H1 (cell line): ENCODE results near the gene LTO1. TPM values are rescaled to one million over a fixed set of nuclear protein-coding genes. Genes with fewer than 3 reads are reported as not detected.

ENCODE experiments used
- BCL11A ChIP-seq, 2 experiments: IDR thresholded peaks; one replicate each; pipeline ENCODE4 v1.6.1; 2011; ENCODE audit warnings: low read depth in 2 of 2, low read length in 2 of 2, mild to moderate bottlenecking in 2 of 2
- BRCA1 ChIP-seq: IDR thresholded peaks from 2 replicates; pipeline ENCODE4 v1.6.1; 2012; ENCODE audit warnings: low read depth, low read length, improper control_type of control experiment
- CBX8 ChIP-seq: fragments of 300-800, 300-1000 bp; sonication (generic); IDR thresholded peaks from 2 replicates; pipeline ENCODE4 v1.7.1; 2016; ENCODE audit warnings: low read depth, low read length, borderline replicate concordance
- CHD2 ChIP-seq: IDR thresholded peaks from 2 replicates; pipeline ENCODE4 v1.6.1; 2012; ENCODE audit warnings: low read length, improper control_type of control experiment
- CTBP2 ChIP-seq: IDR thresholded peaks from 2 replicates; pipeline ENCODE4 v1.7.0; 2011; ENCODE audit warnings: borderline replicate concordance, mild to moderate bottlenecking, moderate library complexity, mixed read lengths, low read length; ENCODE audit not compliant: insufficient read depth, insufficient read length
- CTCF ChIP-seq, 3 experiments: IDR thresholded peaks; 1 replicate in 2 of 3; 2 replicates in 1 of 3; pipeline versions ENCODE4 v1.5.1 to v1.6.1; 2011; ENCODE audit warnings: low read length in 3 of 3, mild to moderate bottlenecking in 3 of 3, inconsistent platforms in 2 of 3, low read depth in 1 of 3, moderate library complexity in 1 of 3; ENCODE audit not compliant: insufficient read depth in 1 of 3; ENCODE audit errors: control extremely low read depth in 1 of 3
- MAFK ChIP-seq: IDR thresholded peaks from 2 replicates; pipeline ENCODE4 v1.6.1; 2012; ENCODE audit warnings: low read depth, mild to moderate bottlenecking, improper control_type of control experiment, low read length
- NANOG ChIP-seq: IDR thresholded peaks from 2 replicates; pipeline ENCODE4 v1.6.1; 2011; ENCODE audit warnings: low read length, low read depth, mild to moderate bottlenecking, inconsistent platforms; ENCODE audit not compliant: insufficient read depth, poor library complexity, severe bottlenecking
- RFX5 ChIP-seq: IDR thresholded peaks from 2 replicates; pipeline ENCODE4 v1.6.1; 2011; ENCODE audit warnings: low read depth, low read length, improper control_type of control experiment, borderline replicate concordance
- SIN3A ChIP-seq, 2 experiments: IDR thresholded peaks in 1 of 2; conservative IDR thresholded peaks in 1 of 2; 2 replicates each; pipeline ENCODE4 v1.6.1; 2011 to 2012; ENCODE audit warnings: low read length in 2 of 2, improper control_type of control experiment in 1 of 2, low read depth in 1 of 2, mild to moderate bottlenecking in 1 of 2
- TCF12 ChIP-seq: IDR thresholded peaks from 2 replicates; pipeline ENCODE4 v1.6.1; 2011; ENCODE audit warnings: low read depth, mild to moderate bottlenecking, low read length
- polyA plus RNA-seq, 7 experiments: library from polyadenylated mRNA; depleted of rRNA in 3 of 7; stranded (reverse) in 5 of 7; unstranded in 2 of 7; fragments of >200 nt in 5 of 7; fragments of 200-250 nt in 2 of 7; gene quantifications; 1 replicate in 5 of 7; 2 replicates in 1 of 7; 4 replicates in 1 of 7; pipeline versions ENCODE4 v1.2.1 to v1.2.3, GENCODE V29; 2011 to 2013; ENCODE audit warnings: missing spikeins in 2 of 7, mixed read lengths in 2 of 7
- total RNA-seq: library from RNA; stranded (reverse); fragmentation: NEBNext Ultra II Directional; extraction: Animal tissue kit (Norgen Biotek cat#: 25700); gene quantifications from 2 replicates; pipeline ENCODE4 v1.2.1, GENCODE V29; 2021

The LTO1 gene
- total and polyA plus RNA-seq, 2 of the 8 experiments (the other 6 are each of a cell fraction or from before 2014, with no cell fraction given), result 15.4 to 21.3 TPM

GRCh38 chr11:69670158-69670845 is 4.9 kb downstream of the LTO1 start (continued):
- TF ChIP-seq SIN3A (conservative IDR thresholded peaks at IDR 0.05 in 1 of 2, IDR thresholded peaks at IDR 0.05 in 1 of 2; ENCODE audit: low read depth in 1 of 2, low read length in 2 of 2) (0 out of 4 replicates have a peak, but pooled peaks of 1 of the 2 experiments have one; percentile 25), NANOG (no peak), CTBP2 (no peak), MAFK (no peak), BRCA1 (no peak), CTCF (IDR thresholded peaks at IDR 0.05; ENCODE audit: control extremely low read depth in 1 of 3, insufficient read depth in 1 of 3, low read depth in 1 of 3, low read length in 3 of 3) (peak; percentile 87 to 99 (median 98)), BCL11A (IDR thresholded peaks at IDR 0.05; ENCODE audit: low read depth in 2 of 2, low read length in 2 of 2) (no peak), TCF12 (no peak), CHD2 (0 out of 2 replicates have a peak, but pooled peaks have one; percentile 56), CBX8 (no peak), RFX5 (no peak)
